PC-3 (cell line): Measurements from ENCODE around the gene TEX44. TPM values are rescaled to one million over a fixed set of nuclear protein-coding genes. Genes with fewer than 3 reads are reported as not detected.

ENCODE experiments used
- ATAC-seq: fragments of 200-7000 bp; cut with Tn5 transposase; 2 replicates; pipeline ENCODE4 v1.9.1; 2020; ENCODE audit warnings: mild to moderate bottlenecking, moderate library complexity
- BruUV-seq: library from RNA; stranded (reverse); fragments of 400-500 nt; replicated peaks from 2 replicates; lab custom pipeline; 2021; lab: Mats Ljungman, UMichigan
- CTCF ChIA-PET: fragments of 300-600 bp; sonication (Branson Sonifier 250); formaldehyde crosslinking; loops from one replicate; lab custom pipeline; 2022; ENCODE audit warnings: antibody characterized with exemption; lab: Charles Lee
- POLR2A ChIA-PET: fragments of 300-600 bp; sonication (Branson Sonifier 250); formaldehyde crosslinking; loops from one replicate; lab custom pipeline; 2022; ENCODE audit warnings: antibody characterized with exemption; ENCODE audit not compliant: unreplicated experiment; lab: Charles Lee
- DNase-seq: peaks from one replicate; pipeline ENCODE4 v3.0.0-alpha.2; 2015
- H2AFZ ChIP-seq: fragments of 300-600 bp; sonication (generic); 2 replicates; pipeline ENCODE4 v1.6.0; 2016; ENCODE audit warnings: antibody characterized with exemption, low read length
- H3F3A ChIP-seq: fragments of 300-600 bp; sonication (generic); one replicate; pipeline ENCODE4 v1.6.0; 2017; ENCODE audit warnings: antibody characterized with exemption, low read length, control low read depth, mild to moderate bottlenecking; ENCODE audit not compliant: unreplicated experiment
- H3K27ac ChIP-seq: fragments of 300-600 bp; sonication (generic); 2 replicates; pipeline ENCODE4 v1.5.1; 2016; ENCODE audit warnings: mild to moderate bottlenecking, low read length
- H3K27me3 ChIP-seq: fragments of 300-600 bp; sonication (generic); 2 replicates; pipeline ENCODE4 v1.6.1; 2016; ENCODE audit warnings: low read length, mixed read lengths
- H3K36me3 ChIP-seq: fragments of 300-600 bp; sonication (generic); 2 replicates; pipeline ENCODE4 v1.6.1; 2016; ENCODE audit warnings: low read depth, mixed run types, low read length, mixed read lengths
- H3K4me1 ChIP-seq: fragments of 300-600 bp; sonication (generic); 2 replicates; pipeline ENCODE4 v1.5.1; 2016; ENCODE audit warnings: low read length; ENCODE audit not compliant: insufficient read depth
- H3K4me2 ChIP-seq: fragments of 300-600 bp; sonication (generic); 2 replicates; pipeline ENCODE4 v1.6.0; 2016; ENCODE audit warnings: low read length
- H3K4me3 ChIP-seq: fragments of 300-600 bp; sonication (generic); 2 replicates; pipeline ENCODE4 v1.5.1; 2016; ENCODE audit warnings: mild to moderate bottlenecking, low read length, mixed read lengths
- H3K79me2 ChIP-seq: fragments of 300-600 bp; sonication (generic); 2 replicates; pipeline ENCODE4 v1.6.1; 2017; ENCODE audit warnings: low read length, mixed read lengths
- H3K9ac ChIP-seq: fragments of 300-600 bp; sonication (generic); 2 replicates; pipeline ENCODE4 v1.6.0; 2016; ENCODE audit warnings: mild to moderate bottlenecking, low read length
- H3K9me2 ChIP-seq: fragments of 300-600 bp; sonication (generic); replicated peaks from 2 replicates; pipeline ENCODE4 v1.6.1; 2016; ENCODE audit warnings: mixed run types, low read length, mixed read lengths
- H3K9me3 ChIP-seq: fragments of 300-600 bp; sonication (generic); 2 replicates; pipeline ENCODE4 v1.6.1; 2016; ENCODE audit warnings: low read length, mixed read lengths
- H4K20me1 ChIP-seq: fragments of 300-600 bp; sonication (generic); 2 replicates; pipeline ENCODE4 v1.6.1; 2016; ENCODE audit warnings: low read length, mixed read lengths
- CTCF ChIP-seq: fragments of 300-600 bp; sonication (generic); conservative IDR thresholded peaks from 2 replicates; pipeline ENCODE4 v1.5.1; 2017; ENCODE audit warnings: antibody characterized with exemption, low read depth, mild to moderate bottlenecking, low read length
- EZH2 ChIP-seq: fragments of 300-600 bp; sonication (generic); IDR thresholded peaks from one replicate; pipeline ENCODE4 v1.6.1; 2017; ENCODE audit warnings: antibody characterized with exemption, mild to moderate bottlenecking, low read length; ENCODE audit not compliant: unreplicated experiment
- EZH2phosphoT487 ChIP-seq: fragments of 300-600 bp; sonication (generic); IDR thresholded peaks from 2 replicates; pipeline ENCODE4 v1.6.1; 2018; ENCODE audit warnings: mild to moderate bottlenecking, antibody characterized with exemption, low read length, borderline replicate concordance
- intact Hi-C: fragments of 100-400 bp; cut with micrococcal nuclease; formaldehyde crosslinking; loops from 2 replicates; pipeline ENCODE4 v1.9.0; 2023
- total RNA-seq: library from RNA; depleted of rRNA; stranded (reverse); fragments of >200 nt; gene quantifications from 2 replicates; pipeline ENCODE4 v1.2.3, GENCODE V29; 2014

The TEX44 gene
- total RNA-seq, 1 experiment from 2014 or later: not detected

- ChIA-PET CTCF (interaction anchor here (0.6 kb wide), 1 partner anchor 14 kb away, joined by 3 read pairs; no protein-coding TSS in a partner anchor), POLR2A (no interaction called here)
Observed at GRCh38 chr2:231549446-231550239, 43.0 kb upstream of the TEX44 start.

GRCh38 chr2:231552752-231553151 lies 39.9 kb upstream of the TEX44 start:
- Histone ChIP-seq H3K9me2 (no peaks in the 10 kb centered on the region), H3K4me1 (no peaks in the 10 kb centered on the region), H3F3A (no peaks in the 10 kb centered on the region), H3K27ac (no peak overlapping the region), H3K9ac (no peak overlapping the region), H3K9me3 (no peaks in the 10 kb centered on the region), H4K20me1 (no peaks in the 10 kb centered on the region), H3K4me3 (no peak overlapping the region), H3K27me3 (no peaks in the 10 kb centered on the region), H3K36me3 (no peaks in the 10 kb centered on the region), H3K4me2 (no peak overlapping the region), H3K79me2 (no peaks in the 10 kb centered on the region), H2AFZ (no peak overlapping the region)
- BruUV-seq: no TSS peak
- intact Hi-C loops: no loop called here
- DNase-seq (no peak), ATAC-seq (no peak)
- ChIA-PET POLR2A (no interaction called here), CTCF (interaction anchor here (0.7 kb wide), 2 partner anchors 11 to 435 kb away, joined by 4 read pairs; no protein-coding TSS in a partner anchor)
- TF ChIP-seq EZH2phosphoT487 (no peak), CTCF (no peak), EZH2 (no peak)

More at GRCh38 chr2:231549446-231550239, 43.0 kb upstream of the TEX44 start:
- no peaks in the 10 kb centered on the region for H3K9me2 ChIP-seq
- BruUV-seq: no TSS peak
- peaks cover 10% of the 10 kb centered on the region for H3K4me1 ChIP-seq
- H4K20me1 ChIP-seq: no peaks in the 10 kb centered on the region
- ATAC-seq: no peak
- no peak overlapping the region for H2AFZ ChIP-seq
- no peak overlapping the region for H3K4me2 ChIP-seq
- H3K4me3 ChIP-seq: no peak overlapping the region
- no peak overlapping the region for H3K27ac ChIP-seq
- no peak for DNase-seq
- H3F3A ChIP-seq: no peaks in the 10 kb centered on the region
- H3K9me3 ChIP-seq: no peaks in the 10 kb centered on the region
- no peak overlapping the region for H3K9ac ChIP-seq
- intact Hi-C loops: no loop called here
- TF ChIP-seq EZH2phosphoT487: no peak
- TF ChIP-seq EZH2: no peak
- TF ChIP-seq CTCF: no peak
- no peaks in the 10 kb centered on the region for H3K27me3 ChIP-seq
- no peaks in the 10 kb centered on the region for H3K79me2 ChIP-seq
- no peaks in the 10 kb centered on the region for H3K36me3 ChIP-seq

GRCh38 chr2:231554327-231554726 lies 38.3 kb upstream of the TEX44 start:
- no peak overlapping the region for H3K4me3 ChIP-seq
- no peak for DNase-seq
- H3K79me2 ChIP-seq: no peaks in the 10 kb centered on the region
- no peak overlapping the region for H3K9ac ChIP-seq
- H3K9me3 ChIP-seq: no peaks in the 10 kb centered on the region
- H2AFZ ChIP-seq: no peak overlapping the region
- H3K9me2 ChIP-seq: no peaks in the 10 kb centered on the region
- TF ChIP-seq EZH2phosphoT487 (no peak), CTCF (no peak), EZH2 (no peak)
- no peak for ATAC-seq
- H3K36me3 ChIP-seq: no peaks in the 10 kb centered on the region
- no peaks in the 10 kb centered on the region for H3K27me3 ChIP-seq
- ChIA-PET CTCF (no interaction called here), POLR2A (no interaction called here)
- intact Hi-C loops: no loop called here
- no peak overlapping the region for H3K27ac ChIP-seq
- H3F3A ChIP-seq: no peaks in the 10 kb centered on the region
- H3K4me2 ChIP-seq: no peak overlapping the region
- no peaks in the 10 kb centered on the region for H3K4me1 ChIP-seq
- no TSS peak for BruUV-seq
- no peaks in the 10 kb centered on the region for H4K20me1 ChIP-seq
